Measurements from ENCODE around the gene S100A3.

DNA sequence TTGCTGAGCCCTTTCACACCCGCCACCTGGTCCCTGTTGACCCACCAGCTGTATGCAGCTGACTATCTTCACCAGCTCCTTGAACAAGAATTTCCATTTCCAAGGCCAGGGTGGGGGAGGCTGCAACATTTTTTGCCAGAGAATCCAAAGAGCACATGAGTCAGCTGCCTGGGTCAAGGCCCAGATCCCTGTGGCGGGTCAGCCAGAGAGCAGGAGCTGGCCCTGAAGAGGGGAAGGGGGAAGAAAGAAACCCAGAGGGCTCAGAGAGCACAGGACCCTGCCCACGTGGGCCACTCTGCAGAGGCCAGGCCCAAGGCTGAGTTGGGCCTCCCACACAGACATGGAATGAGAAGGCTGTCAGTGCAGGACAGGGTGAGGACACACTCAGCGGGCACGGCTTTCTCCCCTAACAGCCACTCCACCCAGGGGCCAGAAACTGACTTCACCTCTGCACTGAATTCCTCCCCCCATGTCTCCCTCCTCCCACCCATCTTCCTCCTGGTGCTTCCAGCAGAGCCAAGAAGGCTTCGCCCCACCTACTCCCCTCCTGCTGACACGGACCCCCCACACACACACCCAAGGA lies 42.1 kb downstream of the S100A3 start:
- TF ChIP-seq, protein P1, sequence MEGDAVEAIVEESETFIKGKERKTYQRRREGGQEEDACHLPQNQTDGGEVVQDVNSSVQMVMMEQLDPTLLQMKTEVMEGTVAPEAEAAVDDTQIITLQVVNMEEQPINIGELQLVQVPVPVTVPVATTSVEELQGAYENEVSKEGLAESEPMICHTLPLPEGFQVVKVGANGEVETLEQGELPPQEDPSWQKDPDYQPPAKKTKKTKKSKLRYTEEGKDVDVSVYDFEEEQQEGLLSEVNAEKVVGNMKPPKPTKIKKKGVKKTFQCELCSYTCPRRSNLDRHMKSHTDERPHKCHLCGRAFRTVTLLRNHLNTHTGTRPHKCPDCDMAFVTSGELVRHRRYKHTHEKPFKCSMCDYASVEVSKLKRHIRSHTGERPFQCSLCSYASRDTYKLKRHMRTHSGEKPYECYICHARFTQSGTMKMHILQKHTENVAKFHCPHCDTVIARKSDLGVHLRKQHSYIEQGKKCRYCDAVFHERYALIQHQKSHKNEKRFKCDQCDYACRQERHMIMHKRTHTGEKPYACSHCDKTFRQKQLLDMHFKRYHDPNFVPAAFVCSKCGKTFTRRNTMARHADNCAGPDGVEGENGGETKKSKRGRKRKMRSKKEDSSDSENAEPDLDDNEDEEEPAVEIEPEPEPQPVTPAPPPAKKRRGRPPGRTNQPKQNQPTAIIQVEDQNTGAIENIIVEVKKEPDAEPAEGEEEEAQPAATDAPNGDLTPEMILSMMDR (IDR thresholded peaks at IDR 0.05) = no peak
- no peak for TF ChIP-seq POLR2A (IDR thresholded peaks at IDR 0.05)

All from right lobe of liver (tissue), 4 donors.